DMS79 treated with DMSO at 0.1 percent for 48 hours (cell line): ENCODE results near the gene CCDC28B.

ENCODE experiments used
- DNase-seq: peaks from one replicate; lab custom pipeline; 2025; lab: John Stamatoyannopoulos, UW

Gene CCDC28B

DNA sequence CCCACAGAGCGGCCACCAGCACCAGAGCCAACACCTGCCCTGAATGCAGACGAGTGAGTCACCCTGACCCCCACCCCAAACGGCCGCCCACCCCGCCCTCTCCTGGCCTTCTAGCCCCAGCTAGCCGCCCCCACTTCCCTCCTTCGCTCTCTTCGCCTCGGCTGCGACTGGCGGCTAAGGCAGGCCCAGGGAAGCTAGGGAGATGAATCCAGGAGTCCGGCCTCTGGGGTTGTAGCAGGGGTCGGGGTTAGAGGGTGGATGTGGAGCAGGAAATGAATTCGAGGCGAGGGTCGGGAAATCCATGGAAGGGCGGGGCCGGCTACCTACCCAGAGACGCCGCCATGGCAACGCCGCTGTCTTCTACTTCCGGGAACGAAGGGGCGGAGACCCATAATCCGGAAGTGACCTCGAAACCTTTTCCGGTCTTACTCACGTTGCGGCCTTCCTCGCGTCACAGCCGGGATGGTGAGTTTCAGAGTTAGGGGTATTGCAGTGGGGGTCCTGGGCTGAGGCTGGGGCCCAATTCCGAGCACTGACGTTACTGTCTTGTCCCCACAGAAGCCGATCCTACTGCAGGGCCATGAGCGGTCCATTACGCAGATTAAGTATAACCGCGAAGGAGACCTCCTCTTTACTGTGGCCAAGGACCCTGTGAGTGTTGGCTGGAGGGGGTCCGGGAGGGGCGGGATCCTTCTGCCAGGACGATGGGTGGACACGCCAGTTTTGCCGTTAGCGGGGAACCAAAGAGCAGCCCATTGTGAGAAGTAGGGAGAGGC is 21.8 kb downstream of the CCDC28B start, which contains the start of the genes EIF3I and TMEM234:
Gene EIF3I (plus strand): TSS at position 428 of the 776 bp plus-strand sequence. CDS start 35 bp downstream, at position 463.
Gene TMEM234 (minus strand): TSS at position 374 of the 776 bp plus-strand sequence. CDS start 31 bp downstream, at position 343.
- peak; percentile 89 for DNase-seq

DNA sequence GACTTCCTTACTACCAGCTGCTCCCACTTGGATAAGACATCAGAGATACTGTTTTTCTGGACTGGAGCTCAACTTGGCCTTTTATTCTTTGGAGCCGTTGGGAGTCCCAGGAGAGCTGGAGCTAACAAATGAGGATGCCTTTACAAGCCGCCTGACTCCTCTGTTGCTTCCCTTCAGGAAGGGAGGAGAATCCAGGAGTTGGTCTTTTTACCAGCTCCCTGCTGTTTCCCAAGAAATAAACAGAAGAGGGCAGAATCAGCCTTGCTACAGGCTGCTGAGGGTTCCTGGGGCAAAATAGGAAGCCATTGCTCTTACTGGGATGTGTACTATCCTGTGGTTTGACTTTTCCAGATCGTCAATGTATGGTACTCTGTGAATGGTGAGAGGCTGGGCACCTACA is 23.3 kb downstream of the CCDC28B start:
- no peak for DNase-seq

DNA sequence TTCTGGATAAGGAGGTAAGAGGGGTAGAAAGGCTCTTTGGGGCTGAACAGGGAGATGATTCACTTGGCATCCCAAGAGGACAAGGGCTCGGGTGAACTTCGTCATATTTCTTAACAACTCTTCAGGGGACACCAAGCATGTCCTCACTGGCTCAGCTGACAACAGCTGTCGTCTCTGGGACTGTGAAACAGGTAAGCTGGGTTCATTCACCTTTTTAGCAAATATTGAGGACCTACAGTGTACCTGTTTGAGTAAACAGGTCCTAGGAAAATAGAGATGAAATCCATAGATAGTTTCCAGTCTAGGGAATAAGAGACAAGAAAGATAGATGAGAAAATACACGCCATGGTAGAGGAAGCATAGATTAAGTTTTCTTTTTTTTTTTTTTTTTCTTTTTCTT is 23.9 kb downstream of the CCDC28B start:
- no peak for DNase-seq

DNA sequence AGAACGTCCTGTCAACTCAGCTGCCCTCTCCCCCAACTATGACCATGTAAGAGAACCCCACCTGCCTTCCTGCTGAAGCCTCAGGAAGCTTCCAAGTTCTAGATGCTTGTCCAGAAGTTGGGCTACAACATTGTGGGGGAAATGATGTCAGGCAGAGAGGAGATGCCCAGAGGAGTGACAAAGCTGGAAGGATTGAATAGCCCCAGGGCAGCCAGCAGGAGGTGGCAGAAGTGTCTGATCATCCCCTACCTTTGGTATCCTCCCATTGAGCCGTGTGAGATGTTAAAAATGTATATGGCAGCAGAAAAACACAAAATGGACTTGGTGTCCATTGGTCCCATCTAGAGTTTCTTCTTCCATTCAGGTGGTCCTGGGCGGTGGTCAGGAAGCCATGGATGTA is 28.4 kb downstream of the CCDC28B start:
- no peak for DNase-seq

DNA sequence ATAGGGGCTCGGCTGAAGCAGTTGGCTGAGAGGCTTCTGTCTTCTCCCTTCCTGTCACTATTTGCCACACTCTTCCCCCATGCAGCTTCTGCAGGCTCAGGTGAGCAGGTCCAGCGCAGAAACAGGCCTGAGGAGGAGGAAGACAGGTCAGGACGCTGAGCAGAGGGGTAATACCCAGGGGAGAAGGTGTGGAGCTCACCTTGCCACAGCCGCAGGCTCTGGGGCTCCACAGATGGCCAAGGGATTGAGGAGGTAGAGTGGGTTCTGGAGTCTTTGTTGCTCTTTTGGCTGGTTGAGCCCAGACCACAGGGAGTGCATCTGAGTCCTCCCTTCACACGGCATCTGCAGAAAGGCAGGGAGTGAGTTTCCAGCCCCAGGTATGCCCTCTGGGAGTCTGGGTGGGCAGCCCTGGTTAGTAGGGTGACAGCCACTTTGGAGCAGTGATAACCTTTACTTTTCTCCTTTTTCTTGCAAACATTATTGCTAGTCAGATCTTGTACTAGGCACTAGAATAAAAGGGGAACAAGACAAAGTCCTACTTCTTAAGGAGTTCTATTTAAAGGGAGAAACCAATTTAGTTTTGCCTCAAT is 31.5 kb downstream of the CCDC28B start:
- DNase-seq = no peak

DNA sequence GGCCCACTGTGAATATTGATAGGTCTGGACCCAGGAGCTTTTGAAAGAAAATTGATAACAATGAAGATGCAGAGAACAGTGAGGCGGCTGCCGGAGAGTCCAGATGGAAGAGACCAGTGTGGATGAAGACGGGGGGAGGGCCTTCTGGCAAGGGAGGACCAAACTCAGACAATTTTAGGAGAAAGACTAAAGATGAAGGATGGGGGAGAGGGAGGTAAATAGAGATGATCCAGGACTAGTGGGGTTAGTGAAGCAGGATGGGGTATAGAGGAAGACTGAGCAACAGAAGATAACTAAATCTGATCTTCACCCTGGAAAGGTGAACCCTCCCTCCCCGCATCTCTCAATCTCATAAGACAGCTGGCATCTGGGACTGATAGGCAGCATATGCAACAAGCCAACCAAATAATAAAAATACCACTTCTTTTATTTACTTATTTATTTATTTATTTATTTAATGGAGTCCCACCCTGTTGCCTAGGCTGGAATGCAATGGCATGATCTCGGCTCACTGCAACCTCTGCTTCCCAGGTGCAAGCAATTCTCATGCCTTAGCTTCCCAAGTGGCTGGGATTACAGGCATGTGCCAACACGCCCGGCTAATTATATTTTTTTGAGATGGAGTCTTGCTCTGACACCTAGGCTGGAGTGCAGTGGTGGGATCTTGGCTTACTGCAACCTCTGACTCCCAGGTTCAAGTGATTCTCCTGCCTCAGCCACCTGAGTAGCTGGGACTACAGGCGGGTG is 32.3 kb downstream of the CCDC28B start:
- peak; percentile 89 for DNase-seq

DNA sequence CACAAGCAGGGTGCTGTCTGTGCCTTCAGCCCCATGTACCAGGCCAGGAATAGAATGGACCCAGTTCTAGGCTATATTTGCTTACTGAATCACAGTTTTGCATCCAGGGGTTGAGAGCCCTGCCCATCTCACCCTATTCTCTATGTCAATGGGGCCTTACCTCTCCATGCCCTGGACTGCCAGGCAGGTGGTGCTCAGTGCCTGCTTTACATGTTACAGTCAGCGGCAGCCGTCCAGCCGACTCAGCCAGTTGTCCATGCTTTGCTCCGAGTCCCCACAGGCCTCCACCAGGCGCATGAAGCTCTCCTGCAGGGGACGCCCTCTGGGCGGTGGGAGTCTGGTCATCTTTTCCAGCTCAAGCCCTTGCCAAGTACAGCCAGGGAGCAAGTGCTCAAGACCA is 34.4 kb downstream of the CCDC28B start:
- DNase-seq = no peak

DNA sequence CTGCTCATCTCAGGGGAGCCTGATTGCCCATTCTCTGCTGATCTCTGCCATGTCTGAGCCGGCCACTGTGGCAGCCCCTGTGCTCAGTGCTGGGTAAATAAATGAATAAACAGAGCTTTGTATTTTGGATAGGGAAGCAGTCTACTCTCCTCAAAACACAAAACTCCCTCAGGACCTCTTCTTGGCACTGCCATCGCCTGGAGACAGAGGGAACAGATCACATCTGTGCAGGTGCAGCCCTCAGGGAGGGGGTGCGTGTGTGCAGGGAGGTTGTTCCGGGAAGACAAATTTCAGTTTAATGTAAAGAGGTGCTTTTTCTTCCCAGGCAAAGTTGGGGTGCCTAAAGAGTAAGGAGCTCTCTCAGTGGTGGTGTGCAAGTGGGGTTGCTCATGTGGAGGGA is 38.9 kb downstream of the CCDC28B start:
- peak; percentile 86 for DNase-seq

DNA sequence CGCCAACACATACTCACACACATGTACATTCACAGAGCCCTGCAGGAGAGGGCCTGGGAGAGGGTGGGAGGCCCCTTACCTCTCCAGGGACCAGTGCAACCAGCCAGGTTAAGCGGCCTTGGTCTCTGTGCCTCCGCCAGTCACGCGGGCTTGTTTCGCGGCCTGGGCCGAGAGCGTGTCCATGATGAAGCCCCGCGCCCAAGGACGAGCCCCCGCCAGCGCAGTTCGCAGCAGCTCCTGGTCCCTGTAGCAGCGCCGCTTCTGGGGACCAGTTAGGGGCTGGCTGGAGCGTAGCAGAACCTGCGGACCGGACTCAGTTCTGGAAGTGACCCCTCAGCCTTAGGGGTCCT is 39.4 kb downstream of the CCDC28B start:
- peak; percentile 86 for DNase-seq

DNA sequence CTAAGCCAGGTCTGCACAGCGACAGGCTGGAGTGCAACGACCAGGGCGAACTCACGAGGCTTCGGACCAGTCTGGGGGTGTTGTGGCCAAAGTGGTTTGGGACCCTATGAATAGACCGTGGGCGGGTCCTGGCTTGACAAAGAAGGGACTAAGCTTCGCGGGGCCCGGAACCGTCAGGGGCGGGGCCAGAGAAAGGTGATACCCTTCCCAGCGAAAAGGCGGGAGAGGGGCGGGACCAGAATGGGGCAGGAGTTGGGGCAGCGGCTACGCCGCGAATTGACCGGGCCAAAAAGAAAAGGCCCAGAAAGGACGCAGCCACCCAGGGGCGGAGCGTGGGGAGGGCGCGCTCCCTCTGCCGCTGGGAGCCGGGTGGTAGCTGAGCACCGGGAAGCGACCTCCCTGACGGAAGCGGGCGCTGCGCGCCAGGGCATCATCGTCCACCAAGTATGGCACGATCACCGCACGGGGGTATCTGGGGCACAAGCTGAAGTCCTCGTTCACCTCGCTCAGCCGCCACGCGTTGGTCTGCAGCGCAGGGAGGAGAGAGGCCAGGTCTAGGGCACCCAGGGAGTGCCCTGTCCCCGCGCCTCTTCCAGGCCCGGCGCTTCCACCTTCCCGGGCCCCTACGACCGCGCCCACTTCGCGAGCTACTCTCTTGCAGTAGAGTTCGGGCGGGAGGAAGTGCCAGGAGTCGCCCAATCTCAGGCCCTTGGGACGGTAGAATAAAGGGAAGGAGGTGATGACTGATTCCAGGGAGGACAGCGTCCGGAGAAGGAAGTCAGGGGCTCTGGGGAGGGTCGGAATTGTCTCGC is 40.0 kb downstream of the CCDC28B start:
- peak; percentile 96 for DNase-seq

DNA sequence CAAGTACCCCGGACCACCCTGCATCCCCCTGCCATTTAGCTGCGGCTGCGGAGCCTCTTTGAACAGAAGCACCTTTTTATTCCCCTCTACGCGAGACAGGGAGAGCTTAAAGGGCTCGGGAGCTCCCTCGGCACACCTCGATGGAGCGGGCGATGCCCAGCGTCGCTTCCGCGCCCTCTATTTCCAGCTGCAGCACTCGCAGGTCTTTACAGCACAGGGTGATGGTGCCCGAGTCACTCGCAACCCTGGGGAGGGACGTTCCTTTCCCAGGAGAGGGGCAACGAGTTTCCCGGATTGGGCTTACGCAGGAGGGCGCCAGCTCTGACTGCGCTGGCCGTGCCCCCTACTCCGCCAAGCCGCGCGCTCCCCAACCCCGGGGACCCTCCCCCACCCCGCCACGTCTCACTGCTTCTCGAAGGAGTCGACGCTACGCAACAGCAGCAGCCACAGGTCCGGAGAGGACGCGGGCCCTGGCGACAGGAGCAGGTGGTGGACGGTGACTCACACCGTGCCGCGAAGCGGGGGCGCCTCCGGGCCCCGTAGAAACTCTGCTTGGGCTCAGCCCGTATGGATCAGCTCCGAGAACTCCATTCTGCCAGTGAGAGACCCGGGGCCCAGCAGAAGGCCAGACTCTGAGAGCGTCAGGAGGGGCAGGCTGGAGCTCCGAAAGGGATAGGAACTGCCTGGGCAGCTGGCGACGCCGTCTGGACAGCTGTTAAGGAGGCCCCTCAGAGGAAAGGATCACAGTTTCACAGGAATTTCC is 40.8 kb downstream of the CCDC28B start:
- DNase-seq = peak; percentile 78

DNA sequence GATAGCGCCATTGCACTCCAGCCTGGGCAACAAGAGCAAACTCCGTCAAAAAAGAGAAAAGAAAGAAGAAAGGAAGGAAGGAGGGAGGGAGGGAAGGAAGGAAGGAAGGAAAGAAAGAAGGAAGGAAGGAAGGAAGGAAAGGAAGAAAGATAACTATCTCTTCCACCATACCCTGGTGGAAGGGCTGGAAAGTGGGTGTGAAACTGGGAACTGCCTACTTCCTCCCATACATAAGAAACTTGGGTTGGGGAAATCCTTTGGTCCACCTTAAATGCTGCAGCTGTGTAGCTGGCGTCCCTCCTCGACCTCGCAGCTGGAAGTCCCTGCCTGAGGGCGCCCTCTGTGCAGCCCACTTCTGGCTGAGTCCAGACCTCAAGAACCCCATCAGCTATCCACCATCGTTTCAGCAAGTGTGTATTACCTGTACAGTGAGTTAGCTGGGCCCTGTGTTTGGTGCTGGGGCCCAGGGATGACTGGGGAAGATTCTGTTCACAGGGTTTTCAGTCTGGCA is 42.0 kb downstream of the CCDC28B start:
- DNase-seq = peak; percentile 13

DNA sequence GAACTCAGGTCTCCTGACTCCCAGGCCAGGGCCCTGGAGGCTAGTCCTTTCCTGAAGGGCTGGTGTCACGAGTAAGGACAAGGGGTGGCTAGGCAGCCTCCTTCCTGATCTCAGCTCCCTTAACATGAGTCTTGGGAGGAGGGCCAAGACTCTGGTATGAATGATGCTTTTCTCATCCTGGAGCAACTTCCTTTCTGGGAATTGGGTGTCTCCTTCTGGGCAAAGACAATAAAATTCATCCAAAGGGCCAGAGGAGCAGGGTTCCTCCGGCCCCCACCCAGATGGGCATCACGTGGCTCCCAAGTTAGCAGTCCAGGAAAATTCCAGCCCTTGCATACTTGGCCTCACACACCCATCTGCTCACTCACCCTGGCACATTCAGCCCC is 46.5 kb downstream of the CCDC28B start, which contains the start of gene FAM167B:
Gene FAM167B (plus strand): TSS at position 335 of the 386 bp plus-strand sequence. CDS start 200 bp downstream, outside the sequence.
- DNase-seq = no peak

DNA sequence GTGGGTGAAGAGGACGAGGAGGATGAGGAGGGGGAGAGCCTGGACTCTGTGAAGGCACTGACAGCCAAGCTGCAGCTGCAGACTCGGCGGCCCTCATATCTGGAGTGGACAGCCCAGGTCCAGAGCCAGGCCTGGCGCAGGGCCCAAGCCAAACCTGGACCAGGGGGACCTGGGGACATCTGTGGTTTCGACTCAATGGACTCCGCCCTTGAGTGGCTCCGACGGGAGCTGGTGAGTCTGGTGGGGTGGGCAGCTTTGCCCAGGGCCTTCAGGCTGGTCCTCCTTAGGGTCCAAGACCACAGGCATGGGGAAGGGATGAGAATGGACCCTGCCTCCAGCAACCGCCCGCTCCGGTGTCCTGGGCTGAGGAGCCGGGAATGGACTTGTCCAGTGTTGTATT is 47.1 kb downstream of the CCDC28B start:
- DNase-seq = no peak

DNA sequence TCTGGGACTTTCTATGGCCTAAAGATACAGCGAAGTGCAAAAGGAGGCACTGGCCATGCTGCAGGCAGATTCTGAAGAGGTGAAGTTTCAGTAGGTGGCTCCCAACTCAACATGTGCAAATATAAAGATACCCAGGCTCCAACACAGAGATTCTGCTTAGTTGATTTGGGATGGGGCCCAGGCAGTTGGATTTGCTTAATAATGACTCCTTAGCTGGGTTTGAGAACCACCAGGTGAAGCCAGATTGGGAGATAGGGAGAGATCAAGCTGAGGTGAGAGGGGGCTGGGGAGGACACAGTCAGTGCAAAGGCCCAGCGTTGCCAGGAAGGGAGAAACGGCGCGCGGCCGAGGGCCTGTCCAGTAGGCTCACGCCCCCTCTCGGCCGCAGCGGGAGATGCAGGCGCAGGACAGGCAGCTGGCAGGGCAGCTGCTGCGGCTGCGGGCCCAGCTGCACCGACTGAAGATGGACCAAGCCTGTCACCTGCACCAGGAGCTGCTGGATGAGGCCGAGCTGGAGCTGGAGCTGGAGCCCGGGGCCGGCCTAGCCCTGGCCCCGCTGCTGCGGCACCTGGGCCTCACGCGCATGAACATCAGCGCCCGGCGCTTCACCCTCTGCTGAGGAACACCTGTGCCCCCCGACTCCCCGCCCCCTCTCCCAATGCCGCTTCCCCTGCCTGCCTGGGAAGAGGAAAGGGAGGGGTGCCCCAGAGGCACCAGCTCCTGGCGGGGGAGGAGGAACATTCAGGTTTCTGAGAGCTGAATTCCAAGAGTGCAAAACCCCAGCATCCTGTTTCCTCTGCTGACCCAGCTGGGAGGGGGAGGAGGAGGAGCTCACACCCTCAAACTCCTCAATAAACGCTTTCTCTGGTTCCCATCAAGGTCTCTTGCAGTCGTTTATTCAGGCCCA is 47.8 kb downstream of the CCDC28B start:
- no peak for DNase-seq

DNA sequence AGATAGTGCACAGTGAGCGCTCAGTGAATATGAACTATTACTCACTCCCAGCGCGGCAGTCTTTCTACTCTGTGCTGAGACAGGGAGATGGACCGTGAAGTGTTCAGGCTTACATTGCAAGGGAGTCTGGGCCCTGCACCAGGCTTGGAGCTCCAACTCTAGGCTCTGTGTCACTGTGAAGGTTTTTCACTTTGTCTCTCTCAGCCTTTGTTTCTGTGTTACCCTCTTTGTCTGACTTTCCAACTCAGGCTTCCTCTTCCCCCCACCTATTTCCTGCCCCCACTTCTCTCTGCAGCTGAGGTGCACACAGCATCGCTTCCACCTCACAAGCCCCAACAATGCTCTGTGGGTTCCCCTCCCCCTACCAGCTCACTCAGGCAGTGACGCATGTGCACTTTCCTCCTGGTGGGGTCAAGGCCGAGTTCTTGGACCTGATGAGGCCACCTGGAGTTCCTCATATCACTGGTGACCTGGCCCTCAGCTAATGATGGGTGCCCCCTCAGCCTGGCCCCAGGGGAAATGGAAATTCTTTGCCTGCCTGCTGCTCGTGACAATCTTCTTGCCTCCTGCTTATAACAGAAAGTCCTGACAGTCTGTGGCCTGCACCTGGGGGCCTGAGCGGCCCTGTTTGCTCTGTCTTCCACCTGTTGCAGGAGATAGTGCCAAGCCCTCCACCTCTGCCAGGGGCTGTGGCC is 49.6 kb downstream of the CCDC28B start:
- no peak for DNase-seq

DNA sequence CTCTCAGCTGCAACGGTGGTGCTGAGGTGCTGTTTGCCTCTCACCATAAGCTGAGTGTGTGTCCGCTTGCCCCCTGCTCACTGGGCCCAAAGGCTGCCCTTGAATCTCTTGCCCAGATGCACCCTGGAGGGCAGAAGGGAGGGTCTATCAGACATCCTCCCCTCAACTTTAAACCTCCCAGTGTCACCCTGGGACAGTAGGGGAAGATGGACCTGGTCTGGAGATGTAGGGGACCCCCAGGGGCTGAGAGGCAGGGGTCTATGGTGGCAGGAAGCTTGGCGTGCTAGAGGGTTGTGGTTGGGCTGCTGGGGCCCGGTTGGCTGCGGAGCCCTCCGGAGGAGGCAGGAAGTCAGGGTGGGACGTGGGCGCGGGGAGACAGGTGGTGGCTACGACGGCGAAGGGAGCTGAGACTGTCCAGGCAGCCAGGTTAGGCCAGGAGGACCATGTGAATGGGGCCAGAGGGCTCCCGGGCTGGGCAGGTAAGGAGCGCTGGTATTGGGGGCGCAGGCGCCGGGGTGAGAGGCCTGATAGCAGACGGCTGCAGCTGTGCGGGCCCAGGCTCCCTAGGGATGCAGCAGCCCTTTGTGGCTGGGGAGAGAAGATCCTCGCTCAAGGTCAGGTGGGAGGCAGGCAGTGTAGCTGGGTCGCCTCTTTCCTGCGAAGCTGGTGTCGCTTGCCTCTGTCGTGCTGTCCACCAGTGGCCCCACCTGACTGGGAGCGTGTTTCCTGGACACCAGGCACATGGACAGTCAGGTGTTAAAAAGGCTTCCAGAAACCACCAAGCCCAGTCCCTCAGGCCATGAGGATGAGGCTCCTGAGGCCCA is 50.7 kb downstream of the CCDC28B start, which contains the start of gene LCK:
Gene LCK (plus strand): TSS at position 373 of the 824 bp plus-strand sequence. CDS start 23,065 bp downstream, outside the sequence.
- no peak for DNase-seq
